GM12801 (cell line): ENCODE data around the gene SNX30.

Source experiments
- CTCF ChIP-seq: IDR thresholded peaks from one replicate; pipeline ENCODE4 v1.5.1; 2011; ENCODE audit warnings: control low read depth; ENCODE audit not compliant: insufficient read length; ENCODE audit errors: extremely low read depth

The SNX30 gene

DNA sequence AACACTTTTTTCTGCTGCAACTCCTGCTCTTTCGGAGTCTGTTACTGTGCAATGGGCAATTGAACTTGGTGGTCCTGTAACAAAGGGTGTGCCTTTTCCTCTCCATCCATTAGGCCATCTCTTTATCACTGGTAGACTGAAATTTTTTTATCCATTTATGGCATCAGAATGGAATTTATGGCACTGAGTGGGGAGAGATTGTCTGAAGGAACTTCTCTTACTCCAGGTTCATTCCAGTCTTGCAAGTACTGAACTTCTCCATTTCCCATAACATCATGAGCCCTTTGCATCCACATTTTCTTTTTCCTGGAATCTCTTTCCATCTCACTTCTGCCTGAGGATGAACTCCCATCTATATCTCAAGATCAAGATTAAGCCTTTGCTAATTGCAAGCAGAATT is 130.1 kb downstream of the SNX30 start:
- TF ChIP-seq CTCF = no peak

GRCh38 chr9:112881331-112881730 is 130.8 kb downstream of the SNX30 start:
- no peak for TF ChIP-seq CTCF

GRCh38 chr9:112884101-112884500 is 133.5 kb downstream of the SNX30 start:
- no peak for TF ChIP-seq CTCF

- TF ChIP-seq CTCF = no peak
Observed at GRCh38 chr9:112884721-112885120, 134.2 kb downstream of the SNX30 start.

- TF ChIP-seq CTCF = no peak
Observed at GRCh38 chr9:112885324-112885723, 134.8 kb downstream of the SNX30 start.

- TF ChIP-seq CTCF = no peak
Observed at GRCh38 chr9:112886351-112886750, 135.8 kb downstream of the SNX30 start.

- no peak for TF ChIP-seq CTCF
Observed at GRCh38 chr9:112887381-112887780, 136.8 kb downstream of the SNX30 start.
